ENCODE results near the gene RGS11.

The RGS11 gene

GRCh38 chr16:314351-314750 is 38.6 kb upstream of the RGS11 start:
- H3K27me3 ChIP-seq (ENCODE audit: control insufficient read depth in 1 of 2, insufficient read depth in 2 of 2, low read length in 2 of 2) = no peaks in the 10 kb centered on the region
- H3K9ac ChIP-seq (ENCODE audit: low read length in 2 of 2) = no peak overlapping the region
- no peaks in the 10 kb centered on the region for H3K4me1 ChIP-seq (ENCODE audit: control insufficient read depth, insufficient read depth, low read length)
- H3K9me3 ChIP-seq (ENCODE audit: control insufficient read depth in 2 of 2, low read length in 2 of 2) = no peaks in the 10 kb centered on the region
- H3K36me3 ChIP-seq (ENCODE audit: control insufficient read depth in 2 of 2, insufficient read depth in 2 of 2, low read length in 2 of 2) = peaks cover 22 to 31% of the 10 kb centered on the region in 2 donors
- H3K4me3 ChIP-seq (ENCODE audit: low read length in 2 of 2) = no peak overlapping the region
- H3K27ac ChIP-seq (ENCODE audit: low read length) = no peak overlapping the region

- peaks cover 22 to 30% of the 10 kb centered on the region in 2 donors for H3K36me3 ChIP-seq (ENCODE audit: control insufficient read depth in 2 of 2, insufficient read depth in 2 of 2, low read length in 2 of 2)
- no peak overlapping the region for H3K9ac ChIP-seq (ENCODE audit: low read length in 2 of 2)
- no peak overlapping the region for H3K4me3 ChIP-seq (ENCODE audit: low read length in 2 of 2)
- no peaks in the 10 kb centered on the region for H3K27me3 ChIP-seq (ENCODE audit: control insufficient read depth in 1 of 2, insufficient read depth in 2 of 2, low read length in 2 of 2)
- no peaks in the 10 kb centered on the region for H3K9me3 ChIP-seq (ENCODE audit: control insufficient read depth in 2 of 2, low read length in 2 of 2)
- H3K4me1 ChIP-seq (ENCODE audit: control insufficient read depth, insufficient read depth, low read length) = no peaks in the 10 kb centered on the region
- H3K27ac ChIP-seq (ENCODE audit: low read length) = no peak overlapping the region
These were observed 36.0 kb upstream of the RGS11 start for GRCh38 chr16:311725-312124.

- Histone ChIP-seq H3K4me1 (ENCODE audit: control insufficient read depth, insufficient read depth, low read length) (no peaks in the 10 kb centered on the region), H3K9me3 (ENCODE audit: control insufficient read depth in 2 of 2, low read length in 2 of 2) (no peaks in the 10 kb centered on the region), H3K27me3 (ENCODE audit: control insufficient read depth in 1 of 2, insufficient read depth in 2 of 2, low read length in 2 of 2) (no peaks in the 10 kb centered on the region), H3K27ac (ENCODE audit: low read length) (no peak overlapping the region), H3K4me3 (ENCODE audit: low read length in 2 of 2) (no peak overlapping the region), H3K9ac (ENCODE audit: low read length in 2 of 2) (no peak overlapping the region), H3K36me3 (ENCODE audit: control insufficient read depth in 2 of 2, insufficient read depth in 2 of 2, low read length in 2 of 2) (peaks cover 22 to 31% of the 10 kb centered on the region in 2 donors)
These were observed 33.7 kb upstream of the RGS11 start for GRCh38 chr16:309476-309875.

- H3K9ac ChIP-seq (ENCODE audit: low read length in 2 of 2) = no peak overlapping the region
- H3K4me1 ChIP-seq (ENCODE audit: control insufficient read depth, insufficient read depth, low read length) = no peaks in the 10 kb centered on the region
- no peaks in the 10 kb centered on the region for H3K27me3 ChIP-seq (ENCODE audit: control insufficient read depth in 1 of 2, insufficient read depth in 2 of 2, low read length in 2 of 2)
- H3K9me3 ChIP-seq (ENCODE audit: control insufficient read depth in 2 of 2, low read length in 2 of 2) = no peaks in the 10 kb centered on the region
- H3K4me3 ChIP-seq (ENCODE audit: low read length in 2 of 2) = no peak overlapping the region
- H3K27ac ChIP-seq (ENCODE audit: low read length) = no peak overlapping the region
- H3K36me3 ChIP-seq (ENCODE audit: control insufficient read depth in 2 of 2, insufficient read depth in 2 of 2, low read length in 2 of 2) = peaks cover 7 to 22% of the 10 kb centered on the region in 2 donors
These were observed 32.1 kb upstream of the RGS11 start for GRCh38 chr16:307691-308312.

GRCh38 chr16:306911-307370 is 31.2 kb upstream of the RGS11 start:
- H3K27ac ChIP-seq (ENCODE audit: low read length) = no peak overlapping the region
- no peak overlapping the region for H3K9ac ChIP-seq (ENCODE audit: low read length in 2 of 2)
- H3K9me3 ChIP-seq (ENCODE audit: control insufficient read depth in 2 of 2, low read length in 2 of 2) = no peaks in the 10 kb centered on the region
- peaks cover 10 to 20% of the 10 kb centered on the region in 2 donors for H3K36me3 ChIP-seq (ENCODE audit: control insufficient read depth in 2 of 2, insufficient read depth in 2 of 2, low read length in 2 of 2)
- H3K27me3 ChIP-seq (ENCODE audit: control insufficient read depth in 1 of 2, insufficient read depth in 2 of 2, low read length in 2 of 2) = no peaks in the 10 kb centered on the region
- H3K4me3 ChIP-seq (ENCODE audit: low read length in 2 of 2) = no peak overlapping the region
- no peaks in the 10 kb centered on the region for H3K4me1 ChIP-seq (ENCODE audit: control insufficient read depth, insufficient read depth, low read length)

- no peak overlapping the region for H3K4me3 ChIP-seq (ENCODE audit: low read length in 2 of 2)
- H3K27ac ChIP-seq (ENCODE audit: low read length) = no peak overlapping the region
- no peaks in the 10 kb centered on the region for H3K27me3 ChIP-seq (ENCODE audit: control insufficient read depth in 1 of 2, insufficient read depth in 2 of 2, low read length in 2 of 2)
- no peak overlapping the region for H3K9ac ChIP-seq (ENCODE audit: low read length in 2 of 2)
- H3K9me3 ChIP-seq (ENCODE audit: control insufficient read depth in 2 of 2, low read length in 2 of 2) = no peaks in the 10 kb centered on the region
- peaks cover 10 to 22% of the 10 kb centered on the region in 2 donors for H3K36me3 ChIP-seq (ENCODE audit: control insufficient read depth in 2 of 2, insufficient read depth in 2 of 2, low read length in 2 of 2)
- no peaks in the 10 kb centered on the region for H3K4me1 ChIP-seq (ENCODE audit: control insufficient read depth, insufficient read depth, low read length)
These were observed 30.3 kb upstream of the RGS11 start for GRCh38 chr16:305916-306626.

- Histone ChIP-seq H3K9ac (ENCODE audit: low read length in 2 of 2) (no peak overlapping the region), H3K36me3 (ENCODE audit: control insufficient read depth in 2 of 2, insufficient read depth in 2 of 2, low read length in 2 of 2) (peaks cover 10 to 17% of the 10 kb centered on the region in 2 donors), H3K4me3 (ENCODE audit: low read length in 2 of 2) (no peak overlapping the region), H3K9me3 (ENCODE audit: control insufficient read depth in 2 of 2, low read length in 2 of 2) (no peaks in the 10 kb centered on the region), H3K27me3 (ENCODE audit: control insufficient read depth in 1 of 2, insufficient read depth in 2 of 2, low read length in 2 of 2) (no peaks in the 10 kb centered on the region), H3K4me1 (ENCODE audit: control insufficient read depth, insufficient read depth, low read length) (no peaks in the 10 kb centered on the region), H3K27ac (ENCODE audit: low read length) (no peak overlapping the region)
These were observed 28.2 kb upstream of the RGS11 start for GRCh38 chr16:303760-304505.

GRCh38 chr16:301950-302349 is 26.2 kb upstream of the RGS11 start:
- H3K27me3 ChIP-seq (ENCODE audit: control insufficient read depth in 1 of 2, insufficient read depth in 2 of 2, low read length in 2 of 2) = no peaks in the 10 kb centered on the region
- H3K27ac ChIP-seq (ENCODE audit: low read length) = no peak overlapping the region
- no peaks in the 10 kb centered on the region for H3K9me3 ChIP-seq (ENCODE audit: control insufficient read depth in 2 of 2, low read length in 2 of 2)
- no peaks in the 10 kb centered on the region for H3K4me1 ChIP-seq (ENCODE audit: control insufficient read depth, insufficient read depth, low read length)
- H3K36me3 ChIP-seq (ENCODE audit: control insufficient read depth in 2 of 2, insufficient read depth in 2 of 2, low read length in 2 of 2) = peaks cover 10 to 21% of the 10 kb centered on the region in 2 donors
- no peak overlapping the region for H3K9ac ChIP-seq (ENCODE audit: low read length in 2 of 2)
- no peak overlapping the region for H3K4me3 ChIP-seq (ENCODE audit: low read length in 2 of 2)

GRCh38 chr16:301235-301634 is 25.5 kb upstream of the RGS11 start:
- Histone ChIP-seq H3K4me1 (ENCODE audit: control insufficient read depth, insufficient read depth, low read length) (no peaks in the 10 kb centered on the region), H3K9ac (ENCODE audit: low read length in 2 of 2) (no peak overlapping the region), H3K9me3 (ENCODE audit: control insufficient read depth in 2 of 2, low read length in 2 of 2) (no peaks in the 10 kb centered on the region), H3K36me3 (ENCODE audit: control insufficient read depth in 2 of 2, insufficient read depth in 2 of 2, low read length in 2 of 2) (peaks cover 10 to 16% of the 10 kb centered on the region in 2 donors), H3K27ac (ENCODE audit: low read length) (no peak overlapping the region), H3K4me3 (ENCODE audit: low read length in 2 of 2) (no peak overlapping the region), H3K27me3 (ENCODE audit: control insufficient read depth in 1 of 2, insufficient read depth in 2 of 2, low read length in 2 of 2) (no peaks in the 10 kb centered on the region)

- H3K9ac ChIP-seq (ENCODE audit: low read length in 2 of 2) = no peak overlapping the region
- H3K36me3 ChIP-seq (ENCODE audit: control insufficient read depth in 2 of 2, insufficient read depth in 2 of 2, low read length in 2 of 2) = peaks cover 9 to 11% of the 10 kb centered on the region in 2 donors
- H3K4me3 ChIP-seq (ENCODE audit: low read length in 2 of 2) = no peak overlapping the region
- H3K27ac ChIP-seq (ENCODE audit: low read length) = no peak overlapping the region
- H3K27me3 ChIP-seq (ENCODE audit: control insufficient read depth in 1 of 2, insufficient read depth in 2 of 2, low read length in 2 of 2) = no peaks in the 10 kb centered on the region
- no peaks in the 10 kb centered on the region for H3K9me3 ChIP-seq (ENCODE audit: control insufficient read depth in 2 of 2, low read length in 2 of 2)
- H3K4me1 ChIP-seq (ENCODE audit: control insufficient read depth, insufficient read depth, low read length) = no peaks in the 10 kb centered on the region
These were observed 22.1 kb upstream of the RGS11 start for GRCh38 chr16:297832-298231.

Data from stomach smooth muscle (tissue), 2 donors.